ENCODE results near the gene NPHP4.

NPHP4 gene

GRCh38 chr1:5944843-5945167, 47.4 kb downstream of the NPHP4 start:
- no peak overlapping the region for H3K4me3 ChIP-seq (ENCODE audit: low read depth, low read length)
- no peak for TF ChIP-seq CTCF (conservative IDR thresholded peaks at IDR 0.05; ENCODE audit: low read depth, low read length)
- no peak for DNase-seq (ENCODE audit: low read depth)

GRCh38 chr1:5944154-5944842, 47.9 kb downstream of the NPHP4 start:
- TF ChIP-seq CTCF (conservative IDR thresholded peaks at IDR 0.05; ENCODE audit: low read depth, low read length): no peak
- DNase-seq (ENCODE audit: low read depth): no peak

GRCh38 chr1:5943343-5944124, 48.7 kb downstream of the NPHP4 start:
- DNase-seq (ENCODE audit: low read depth): no peak
- no peak for TF ChIP-seq CTCF (conservative IDR thresholded peaks at IDR 0.05; ENCODE audit: low read depth, low read length)
- no peak overlapping the region for H3K4me3 ChIP-seq (ENCODE audit: low read depth, low read length)

More at GRCh38 chr1:5944154-5944842, 47.9 kb downstream of the NPHP4 start:
- no peak overlapping the region for H3K4me3 ChIP-seq (ENCODE audit: low read depth, low read length)

- TF ChIP-seq CTCF (conservative IDR thresholded peaks at IDR 0.05; ENCODE audit: low read depth, low read length): no peak
These were observed 50.6 kb downstream of the NPHP4 start for GRCh38 chr1:5941671-5942070.

GRCh38 chr1:5940723-5941407, 51.4 kb downstream of the NPHP4 start:
- DNase-seq (ENCODE audit: low read depth): no peak
- no peak overlapping the region for H3K4me3 ChIP-seq (ENCODE audit: low read depth, low read length)
- no peak for TF ChIP-seq CTCF (conservative IDR thresholded peaks at IDR 0.05; ENCODE audit: low read depth, low read length)

More at GRCh38 chr1:5941671-5942070, 50.6 kb downstream of the NPHP4 start:
- DNase-seq (ENCODE audit: low read depth): no peak
- H3K4me3 ChIP-seq (ENCODE audit: low read depth, low read length): no peak overlapping the region

- no peak for DNase-seq (ENCODE audit: low read depth)
- no peak overlapping the region for H3K4me3 ChIP-seq (ENCODE audit: low read depth, low read length)
- no peak for TF ChIP-seq CTCF (conservative IDR thresholded peaks at IDR 0.05; ENCODE audit: low read depth, low read length)
These were observed 52.7 kb downstream of the NPHP4 start for GRCh38 chr1:5939271-5940170.
